Measurements from ENCODE around the gene NMRK1.

DNA sequence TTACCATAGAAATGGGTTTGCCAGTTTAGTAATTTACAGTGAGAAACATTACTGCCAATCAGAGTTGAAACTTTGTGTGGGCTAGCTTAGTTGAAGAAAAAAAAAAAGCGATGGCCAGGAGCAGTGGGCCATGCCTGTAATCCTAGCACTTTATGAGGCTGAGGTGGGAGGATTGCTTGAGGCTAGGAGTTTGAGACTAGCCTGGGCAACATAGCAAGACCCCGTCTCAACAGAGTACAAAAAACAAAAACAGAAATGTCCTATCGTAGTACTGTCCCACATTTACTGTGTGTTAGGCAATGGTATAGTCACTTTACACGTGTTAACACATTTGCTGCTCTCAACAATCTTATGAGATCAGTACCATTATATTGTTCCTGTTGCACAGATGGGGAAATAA, 2.6 kb upstream of the NMRK1 start:
- TF ChIP-seq, protein P1, sequence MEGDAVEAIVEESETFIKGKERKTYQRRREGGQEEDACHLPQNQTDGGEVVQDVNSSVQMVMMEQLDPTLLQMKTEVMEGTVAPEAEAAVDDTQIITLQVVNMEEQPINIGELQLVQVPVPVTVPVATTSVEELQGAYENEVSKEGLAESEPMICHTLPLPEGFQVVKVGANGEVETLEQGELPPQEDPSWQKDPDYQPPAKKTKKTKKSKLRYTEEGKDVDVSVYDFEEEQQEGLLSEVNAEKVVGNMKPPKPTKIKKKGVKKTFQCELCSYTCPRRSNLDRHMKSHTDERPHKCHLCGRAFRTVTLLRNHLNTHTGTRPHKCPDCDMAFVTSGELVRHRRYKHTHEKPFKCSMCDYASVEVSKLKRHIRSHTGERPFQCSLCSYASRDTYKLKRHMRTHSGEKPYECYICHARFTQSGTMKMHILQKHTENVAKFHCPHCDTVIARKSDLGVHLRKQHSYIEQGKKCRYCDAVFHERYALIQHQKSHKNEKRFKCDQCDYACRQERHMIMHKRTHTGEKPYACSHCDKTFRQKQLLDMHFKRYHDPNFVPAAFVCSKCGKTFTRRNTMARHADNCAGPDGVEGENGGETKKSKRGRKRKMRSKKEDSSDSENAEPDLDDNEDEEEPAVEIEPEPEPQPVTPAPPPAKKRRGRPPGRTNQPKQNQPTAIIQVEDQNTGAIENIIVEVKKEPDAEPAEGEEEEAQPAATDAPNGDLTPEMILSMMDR (IDR thresholded peaks at IDR 0.05): no peak
- no peak for TF ChIP-seq EP300 (IDR thresholded peaks at IDR 0.05)
